Panc1 (cell line): ENCODE data around the gene FOXD4L3.
"Not testable (repeated sequence)": the region's sequence is repeated elsewhere in the genome, so short reads cannot be mapped to it uniquely, and the experiment has no call there.

Source experiments
- CTCF ChIP-seq: fragments of 450-650 bp; IDR thresholded peaks from 2 replicates; pipeline ENCODE4 v1.5.1; 2017; ENCODE audit warnings: mild to moderate bottlenecking
- POLR2AphosphoS5 ChIP-seq: IDR thresholded peaks from 2 replicates; pipeline ENCODE4 v1.6.1; 2012; ENCODE audit warnings: mild to moderate bottlenecking, low read depth, low read length, moderate library complexity
- REST ChIP-seq, 2 experiments: IDR thresholded peaks; 2 replicates each; pipeline ENCODE4 v1.6.1; 2011 to 2012; ENCODE audit warnings: low read depth in 2 of 2, control low read depth in 1 of 2, low read length in 1 of 2, mild to moderate bottlenecking in 1 of 2, moderate library complexity in 1 of 2; ENCODE audit not compliant: insufficient read depth in 1 of 2

GRCh38 chr9:68332122-68332521, 29.5 kb downstream of the FOXD4L3 start:
- TF ChIP-seq CTCF; REST (IDR thresholded peaks at IDR 0.05; ENCODE audit: insufficient read depth in 1 of 2, low read depth in 2 of 2, low read length in 1 of 2); POLR2AphosphoS5: not testable (repeated sequence)
